Stimulated activated CD4-positive, alpha-beta T cell treated with anti-CD3 and anti-CD28 coated beads, Interleukin-2, amount 100 ng/mL, for 24 hours (primary cell): Measurements from ENCODE around the gene WWOX.

ENCODE experiments used
- DNase-seq, 2 donors: peaks; one replicate each; pipeline ENCODE4 v3.0.0-alpha.2; 2020

Gene WWOX

GRCh38 chr16:78749745-78750268 is 650.4 kb downstream of the WWOX start:
- no peak for DNase-seq

GRCh38 chr16:78750611-78751010 is 651.2 kb downstream of the WWOX start:
- no peak for DNase-seq

DNA sequence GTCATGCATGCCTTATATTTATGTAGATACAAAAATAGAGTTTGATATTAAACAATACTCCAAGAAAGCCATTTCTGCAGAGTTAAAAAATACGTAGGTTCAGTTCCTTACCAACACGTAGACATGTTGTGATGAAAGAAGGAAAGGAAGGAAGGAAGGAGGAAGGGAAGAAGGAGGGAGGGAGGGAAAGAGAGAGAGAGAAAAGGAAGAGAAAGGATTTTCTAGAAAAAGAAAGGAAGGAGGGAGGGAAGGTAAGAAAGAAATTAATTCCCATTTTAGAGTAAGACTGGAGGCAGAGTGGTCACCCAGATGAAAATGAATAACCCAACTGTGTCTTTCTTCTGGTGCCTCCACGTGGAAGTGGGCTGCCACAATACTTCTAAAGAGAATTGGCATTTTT is 652.1 kb downstream of the WWOX start:
- DNase-seq, result no peak

GRCh38 chr16:78754713-78755112 is 655.3 kb downstream of the WWOX start:
- DNase-seq, result no peak

DNA sequence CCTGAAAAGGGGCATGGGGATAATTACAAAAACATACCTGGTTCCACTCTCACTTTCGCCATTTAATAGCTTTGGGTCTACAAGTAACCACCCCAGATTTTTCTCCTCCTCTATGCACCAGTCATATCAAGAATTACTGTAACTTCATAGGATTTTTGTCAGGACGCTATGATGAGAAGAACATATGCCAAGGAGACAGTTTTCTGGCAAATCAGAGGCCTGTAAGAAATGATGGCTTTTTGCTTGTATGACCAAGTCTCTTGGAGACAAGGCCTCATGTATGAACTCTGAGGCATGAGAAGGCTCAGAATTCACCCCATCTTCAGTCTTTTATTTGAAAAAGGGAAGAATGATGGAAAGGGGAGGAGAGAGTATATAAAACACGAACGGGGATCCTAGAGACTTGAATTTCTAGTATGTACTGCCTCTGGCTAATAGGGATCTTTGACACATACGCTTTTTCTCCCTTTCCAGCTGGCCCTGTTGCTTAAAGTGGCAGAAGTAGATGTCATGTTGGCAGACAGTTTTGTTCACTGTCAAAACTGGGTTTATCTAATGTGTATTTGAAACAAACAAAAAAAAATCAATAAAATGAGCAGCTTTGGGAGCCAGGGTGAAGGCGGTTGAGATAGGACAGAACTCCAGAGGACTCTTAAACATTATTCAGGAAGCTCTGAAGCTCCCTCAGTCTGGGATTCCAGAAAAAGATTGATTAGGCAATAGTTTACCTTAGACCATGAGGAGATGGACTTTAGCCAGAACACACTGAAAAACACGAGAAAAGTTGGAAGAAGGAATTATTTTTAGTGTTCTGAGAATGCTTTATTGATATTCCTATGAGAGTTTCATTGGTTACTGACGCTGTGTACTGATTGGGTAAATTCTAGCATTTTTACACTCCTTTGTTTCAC is 656.6 kb downstream of the WWOX start:
- DNase-seq, result no peak

GRCh38 chr16:78759596-78759995 is 660.1 kb downstream of the WWOX start:
- no peak for DNase-seq

DNA sequence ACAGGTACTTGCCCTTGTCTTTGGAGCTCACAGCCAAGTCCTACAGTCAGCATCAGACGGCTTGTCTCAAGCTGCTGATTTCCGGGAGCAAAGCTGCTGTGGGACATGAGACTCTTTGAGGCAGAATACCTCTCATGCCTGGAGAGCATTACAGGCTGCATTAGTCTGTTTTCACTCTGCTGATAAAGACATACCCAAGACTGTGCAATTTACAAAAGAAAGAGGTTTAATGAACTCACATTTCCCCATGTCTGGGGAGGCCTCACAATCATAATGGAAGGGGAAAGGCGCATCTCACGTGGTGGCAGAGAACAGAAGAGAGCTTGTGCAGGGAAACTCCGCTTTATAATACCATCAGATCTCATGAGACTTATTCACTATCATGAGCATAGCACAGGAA is 661.2 kb downstream of the WWOX start:
- DNase-seq, result no peak

GRCh38 chr16:78761427-78761826 is 662.0 kb downstream of the WWOX start:
- no peak for DNase-seq

DNA sequence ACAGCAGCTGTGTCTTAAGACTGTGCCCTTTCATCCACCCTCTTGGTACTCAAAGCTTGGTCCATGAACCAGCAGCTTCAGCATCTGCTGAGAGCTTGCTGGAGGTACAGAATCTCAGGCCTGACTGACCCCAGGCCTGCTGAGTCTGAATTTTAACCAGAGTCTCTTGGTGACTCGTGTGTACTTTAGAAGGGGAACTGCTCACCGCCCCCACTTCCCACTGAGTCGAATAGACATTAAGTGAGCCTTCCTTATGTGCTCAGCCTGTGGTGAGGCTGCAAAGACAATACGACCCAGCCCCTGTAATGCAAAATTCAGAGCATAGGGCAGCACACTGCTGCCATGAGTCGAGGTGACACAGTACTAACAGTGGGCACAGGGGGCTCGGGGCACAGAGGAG is 662.8 kb downstream of the WWOX start:
- no peak for DNase-seq

- DNase-seq, result no peak
Measured at GRCh38 chr16:78763821-78764440, 664.5 kb downstream of the WWOX start.

GRCh38 chr16:78764478-78764877 is 665.0 kb downstream of the WWOX start:
- DNase-seq, result no peak

- no peak for DNase-seq
Measured at GRCh38 chr16:78768226-78768625, 668.8 kb downstream of the WWOX start.

- DNase-seq, result peak; percentile 44 to 51
Measured at GRCh38 chr16:78768718-78769117, 669.3 kb downstream of the WWOX start.

DNA sequence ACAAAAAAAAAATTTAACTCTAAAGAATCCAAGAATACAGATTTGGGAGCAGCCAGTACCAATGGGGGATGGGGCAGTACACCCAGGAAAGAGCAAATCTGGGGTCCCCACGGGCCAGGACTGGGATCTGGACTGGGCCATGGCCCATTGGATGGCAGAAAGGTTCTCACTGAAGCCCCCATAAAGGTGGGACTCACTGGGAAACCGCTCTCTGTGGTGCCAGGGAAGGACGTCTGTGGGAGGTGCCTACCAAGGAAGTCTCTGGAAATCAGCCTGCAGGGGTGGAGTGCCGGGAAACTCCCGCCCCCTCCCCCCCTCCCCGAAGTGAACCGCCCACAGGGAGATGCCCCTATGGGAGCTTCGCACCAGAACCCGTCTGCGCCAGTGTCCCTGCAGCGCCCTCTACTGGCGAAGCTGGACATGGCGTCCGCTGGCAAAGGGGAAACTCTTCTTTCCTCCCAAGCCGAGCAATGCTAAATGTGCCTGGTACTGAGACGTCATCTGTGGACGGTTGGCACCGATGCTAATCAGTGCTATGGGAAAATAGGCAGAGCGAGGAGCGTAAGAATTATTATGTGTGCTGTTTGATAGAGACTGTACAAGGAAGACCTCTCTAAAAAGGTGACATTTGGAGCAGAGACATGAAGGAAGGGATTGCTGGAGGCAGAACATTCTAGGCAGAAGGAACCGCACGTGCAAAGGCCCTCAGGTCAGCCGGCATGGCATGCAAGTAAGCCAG is 671.1 kb downstream of the WWOX start:
- peak; percentile 84 to 87 for DNase-seq

DNA sequence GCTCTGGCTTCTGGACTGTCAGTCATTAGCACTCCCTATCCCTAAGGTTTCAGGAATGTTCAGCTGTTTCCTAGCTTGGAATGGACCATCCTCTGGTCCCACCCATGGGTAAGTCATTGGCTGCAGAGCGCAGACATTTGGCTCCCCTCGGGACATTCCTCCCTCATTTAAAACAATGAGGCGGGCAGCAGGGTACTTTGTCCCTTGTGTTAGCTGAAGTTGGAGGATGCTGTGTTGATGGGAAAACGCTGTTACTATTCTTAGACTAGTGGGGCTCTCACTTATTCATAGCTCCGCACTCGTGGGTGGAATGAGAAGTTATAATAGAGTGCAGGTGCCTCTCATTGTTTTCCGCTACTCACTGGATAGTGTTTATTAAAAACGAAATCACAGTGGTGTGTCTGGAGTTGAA is 673.8 kb downstream of the WWOX start:
- DNase-seq, result peak in 1 of 2 donors; percentile 40

DNA sequence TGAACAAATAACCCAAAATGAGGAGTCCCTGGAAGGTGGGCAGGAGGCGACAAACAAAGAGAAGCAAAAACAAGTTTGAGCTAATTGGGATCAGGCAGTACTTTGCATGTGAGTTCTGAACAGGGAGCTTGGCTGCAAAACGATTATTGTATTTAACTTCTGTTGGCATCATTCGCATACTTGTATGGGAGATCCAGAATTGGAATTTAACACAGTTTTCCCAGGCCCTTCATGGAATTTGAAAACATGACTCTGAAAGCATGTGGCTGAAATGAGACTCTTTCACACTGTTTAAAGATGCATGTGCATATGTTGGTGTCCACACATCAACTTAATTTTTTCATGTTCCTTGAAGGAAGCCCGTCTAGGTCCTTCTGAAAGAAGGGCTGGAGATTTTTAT is 674.3 kb downstream of the WWOX start:
- DNase-seq, result no peak

- peak; percentile 72 to 79 for DNase-seq
Measured at GRCh38 chr16:78775161-78775561, 675.7 kb downstream of the WWOX start.

DNA sequence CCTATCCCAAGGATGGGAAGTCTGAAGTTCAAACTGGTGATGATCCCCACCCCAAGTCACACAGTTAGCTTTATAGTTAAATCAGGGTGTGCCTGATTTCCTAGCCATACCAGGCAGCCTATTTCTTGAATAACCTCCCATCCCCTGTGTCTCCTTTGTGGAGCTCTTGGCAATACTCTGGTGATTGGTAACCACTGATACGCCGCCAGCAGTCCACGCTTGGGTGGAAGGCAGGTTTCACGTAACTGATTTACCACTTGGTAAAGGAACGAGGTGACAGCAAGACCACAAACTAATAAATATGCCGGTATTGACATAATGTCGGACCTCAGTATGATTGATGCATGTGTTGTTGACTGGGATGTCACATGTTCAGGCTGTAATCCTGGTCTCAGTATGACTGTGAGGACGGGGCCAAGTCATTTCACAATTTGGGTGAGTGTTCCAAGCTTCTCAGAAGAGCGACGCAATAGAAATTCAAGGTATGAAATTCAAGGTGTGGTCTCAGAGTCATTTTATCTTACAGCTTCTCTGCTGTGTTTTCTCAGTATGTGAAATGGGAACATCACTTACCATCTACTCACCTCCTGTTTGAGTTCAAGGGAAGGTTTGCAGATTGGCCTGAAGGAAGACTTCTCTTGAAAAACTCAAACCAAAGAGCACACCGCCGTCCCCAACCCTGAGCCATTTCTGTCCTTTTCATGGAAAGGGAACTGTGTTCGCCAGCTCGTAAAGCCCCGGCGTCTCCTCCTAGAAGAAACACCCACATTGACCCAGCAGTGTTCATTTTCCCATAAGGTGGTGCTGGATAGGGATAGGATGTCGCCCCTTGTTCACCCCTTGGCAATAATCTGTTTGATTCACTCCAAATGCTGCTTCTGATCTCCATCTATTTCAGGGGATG is 678.9 kb downstream of the WWOX start:
- DNase-seq, result peak; percentile 44 to 55

- DNase-seq, result no peak
Measured at GRCh38 chr16:78780808-78781207, 681.4 kb downstream of the WWOX start.

DNA sequence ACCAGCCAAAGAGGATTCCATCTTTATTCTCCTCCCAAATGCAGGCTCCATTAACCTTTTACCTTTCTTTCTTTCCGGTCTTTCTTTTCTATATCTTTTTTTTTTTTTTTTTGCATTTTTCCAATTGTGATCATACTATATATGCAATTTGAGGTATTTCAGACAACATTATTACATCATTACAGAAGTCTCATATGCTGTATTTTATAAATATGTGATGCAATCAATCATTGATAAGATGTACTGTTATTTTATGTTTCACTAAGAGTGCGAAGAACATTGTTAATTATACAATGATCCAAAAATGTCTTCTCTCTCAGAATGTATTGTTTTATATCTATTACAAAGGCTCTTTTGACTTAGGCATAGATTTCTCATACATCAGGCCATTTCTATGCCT is 683.1 kb downstream of the WWOX start:
- DNase-seq, result no peak

- no peak for DNase-seq
Measured at GRCh38 chr16:78783570-78784079, 684.2 kb downstream of the WWOX start.

GRCh38 chr16:78784771-78785170 is 685.3 kb downstream of the WWOX start:
- DNase-seq, result no peak
